Upper lobe of right lung (tissue), 1 donor: ENCODE results near the gene HEG1. TPM values are rescaled to one million over a fixed set of nuclear protein-coding genes. Genes with fewer than 3 reads are reported as not detected.

Source experiments
- ATAC-seq: fragments of 200-7000 bp; cut with Tn5 transposase; one replicate; pipeline ENCODE4 v1.9.1; 2020; ENCODE audit warnings: mild to moderate bottlenecking, moderate library complexity
- DNase-seq: peaks from one replicate; pipeline ENCODE4 v3.0.0-alpha.2; 2020
- H3K27ac ChIP-seq: fragments of 200-600 bp; one replicate; pipeline ENCODE4 v1.8.0; 2022
- H3K27me3 ChIP-seq: fragments of 200-600 bp; one replicate; pipeline ENCODE4 v1.8.0; 2022; ENCODE audit warnings: mild to moderate bottlenecking
- H3K36me3 ChIP-seq: fragments of 200-600 bp; one replicate; pipeline ENCODE4 v1.8.0; 2022
- H3K4me1 ChIP-seq: fragments of 200-600 bp; one replicate; pipeline ENCODE4 v1.8.0; 2022
- H3K4me3 ChIP-seq: fragments of 200-600 bp; one replicate; pipeline ENCODE4 v1.8.0; 2022; ENCODE audit warnings: mild to moderate bottlenecking
- H3K9me3 ChIP-seq: fragments of 200-600 bp; one replicate; pipeline ENCODE4 v1.8.0; 2022
- CTCF ChIP-seq: fragments of 200-600 bp; IDR thresholded peaks from one replicate; pipeline ENCODE4 v1.8.0; 2022; ENCODE audit warnings: antibody characterized with exemption
- intact Hi-C: fragments of 100-400 bp; cut with DNase I; formaldehyde crosslinking; loops from one replicate; pipeline ENCODE4 v1.11.0; 2022
- total RNA-seq: library from RNA; stranded (reverse); fragmentation: NEBNext Ultra II Directional; extraction: Animal tissue kit (Norgen Biotek cat#: 25700); gene quantifications from one replicate; pipeline ENCODE4 v1.2.1, GENCODE V29; 2021
- donor health status: DM: no; HTN: yes; CAD: no; lungs with severe emphysema.

The HEG1 gene
- total RNA-seq, 1 donor from 2014 or later, result 234 TPM

GRCh38 chr3:125052624-125053303 is 3.0 kb downstream of the HEG1 start:
- no peak for DNase-seq
- no peak for ATAC-seq
- Histone ChIP-seq H3K36me3 (peaks cover 13% of the 10 kb centered on the region), H3K27ac (peak overlapping the region; percentile 89), H3K4me1 (peaks cover 68% of the 10 kb centered on the region), H3K27me3 (no peaks in the 10 kb centered on the region), H3K4me3 (peak overlapping the region; percentile 84), H3K9me3 (no peaks in the 10 kb centered on the region)
- intact Hi-C loops, result loop anchor here (10.0 kb wide), 1 partner anchor 92 kb away; no protein-coding TSS in a partner anchor
- TF ChIP-seq CTCF, result no peak

GRCh38 chr3:125051715-125052581 is 3.8 kb downstream of the HEG1 start:
- no peak for DNase-seq
- no peak for ATAC-seq
- peak overlapping the region; percentile 84 for H3K4me3 ChIP-seq
- intact Hi-C loops, result loop anchor here (10.0 kb wide), 1 partner anchor 93 kb away; no protein-coding TSS in a partner anchor
- H3K36me3 ChIP-seq, result peaks cover 13% of the 10 kb centered on the region
- H3K9me3 ChIP-seq, result no peaks in the 10 kb centered on the region
- peaks cover 61% of the 10 kb centered on the region for H3K4me1 ChIP-seq
- peak overlapping the region; percentile 89 for H3K27ac ChIP-seq
- no peaks in the 10 kb centered on the region for H3K27me3 ChIP-seq
- TF ChIP-seq CTCF, result no peak

GRCh38 chr3:125051205-125051604 is 4.6 kb downstream of the HEG1 start:
- ATAC-seq (no peak), DNase-seq (no peak)
- H3K4me1 ChIP-seq, result peaks cover 54% of the 10 kb centered on the region
- H3K27me3 ChIP-seq, result no peaks in the 10 kb centered on the region
- H3K9me3 ChIP-seq, result no peaks in the 10 kb centered on the region
- peak overlapping the region; percentile 84 for H3K4me3 ChIP-seq
- intact Hi-C loops, result loop anchor here (10.0 kb wide), 1 partner anchor 94 kb away; no protein-coding TSS in a partner anchor
- TF ChIP-seq CTCF, result no peak
- peaks cover 13% of the 10 kb centered on the region for H3K36me3 ChIP-seq
- H3K27ac ChIP-seq, result peak overlapping the region; percentile 89

- H3K4me1 ChIP-seq, result peaks cover 58% of the 10 kb centered on the region
- intact Hi-C loops, result loop anchor here (10.0 kb wide), 1 partner anchor 94 kb away; no protein-coding TSS in a partner anchor
- ATAC-seq, result no peak
- no peak for DNase-seq
- no peak overlapping the region for H3K4me3 ChIP-seq
- TF ChIP-seq CTCF, result no peak
- H3K36me3 ChIP-seq, result peaks cover 13% of the 10 kb centered on the region
- H3K9me3 ChIP-seq, result no peaks in the 10 kb centered on the region
- no peaks in the 10 kb centered on the region for H3K27me3 ChIP-seq
- H3K27ac ChIP-seq, result peak overlapping the region; percentile 1
Measured at GRCh38 chr3:125050488-125051090, 5.2 kb downstream of the HEG1 start.

GRCh38 chr3:125048282-125048681 is 7.5 kb downstream of the HEG1 start:
- no peak for ATAC-seq
- H3K27ac ChIP-seq, result no peak overlapping the region
- intact Hi-C loops, result no loop called here

More at GRCh38 chr3:125048282-125048681, 7.5 kb downstream of the HEG1 start:
- Histone ChIP-seq H3K4me3 (no peak overlapping the region), H3K4me1 (peaks cover 76% of the 10 kb centered on the region), H3K36me3 (peaks cover 13% of the 10 kb centered on the region), H3K27me3 (no peaks in the 10 kb centered on the region), H3K9me3 (no peaks in the 10 kb centered on the region)
- no peak for DNase-seq
- no peak for TF ChIP-seq CTCF
